SK-N-SH treated with all-trans-retinoic acid at 6 μM for 48 hours (cell line): Measurements from ENCODE around the gene ACADL.

Experiments used
- PPARA ChIP-seq: fragments of 250-450 bp; sonication (Bioruptor Pico); IDR thresholded peaks from 2 replicates; pipeline ENCODE4 v1.5.0; 2020; ENCODE audit warnings: mild to moderate bottlenecking, borderline replicate concordance
- RARB ChIP-seq: fragments of 250-450 bp; sonication (Bioruptor Pico); IDR thresholded peaks from 2 replicates; pipeline ENCODE4 v1.8.0; 2021; ENCODE audit warnings: mild to moderate bottlenecking, moderate library complexity
- ZFP3 ChIP-seq: fragments of 250-450 bp; sonication (Bioruptor Pico); IDR thresholded peaks from 2 replicates; pipeline ENCODE4 v1.5.0; 2020; ENCODE audit warnings: mild to moderate bottlenecking, moderate library complexity
- ZFP30 ChIP-seq: fragments of 450-650 bp; formaldehyde crosslinking; IDR thresholded peaks from 2 replicates; pipeline ENCODE4 v1.5.0; 2022; ENCODE audit warnings: mild to moderate bottlenecking, moderate library complexity
- ZNF70 ChIP-seq: fragments of 450-650 bp; formaldehyde crosslinking; IDR thresholded peaks from 2 replicates; pipeline ENCODE4 v1.5.0; 2020; ENCODE audit warnings: mild to moderate bottlenecking, moderate library complexity
- TF ChIP-seq, protein P1 (sequence below): fragments of 250-450 bp; sonication (Bioruptor Pico); IDR thresholded peaks from 2 replicates; pipeline ENCODE4 v1.5.1; 2020; ENCODE audit warnings: low read depth, mild to moderate bottlenecking, moderate library complexity
- TF ChIP-seq, protein P2 (sequence below): fragments of 250-450 bp; sonication (Bioruptor Pico); IDR thresholded peaks from 2 replicates; pipeline ENCODE4 v1.8.0; 2020; ENCODE audit warnings: mild to moderate bottlenecking, moderate library complexity, borderline replicate concordance
- TF ChIP-seq, protein P3 (sequence below): fragments of 250-450 bp; sonication (Bioruptor Pico); IDR thresholded peaks from 2 replicates; pipeline ENCODE4 v1.8.0; 2021; ENCODE audit warnings: low read depth, mild to moderate bottlenecking, moderate library complexity, borderline replicate concordance

DNA sequence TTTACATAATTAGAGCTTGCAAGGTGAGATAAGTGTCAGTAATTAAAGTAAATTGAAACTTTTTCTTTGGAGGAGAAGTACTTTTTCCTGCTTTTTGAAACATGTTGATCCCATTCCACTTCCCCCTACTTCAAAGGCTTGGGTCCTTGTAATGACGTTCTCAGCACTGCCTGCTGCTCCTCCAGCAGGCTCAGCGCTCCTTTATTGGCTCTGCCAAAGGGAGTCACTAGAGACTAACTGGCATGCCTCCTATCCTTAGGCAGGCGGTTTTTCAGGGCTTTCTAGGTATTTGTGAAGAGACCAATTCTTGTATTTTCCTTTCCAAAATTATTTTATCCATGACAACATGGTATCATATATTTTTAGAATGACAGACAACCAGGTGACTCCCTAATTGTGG, 43.9 kb upstream of the ACADL start:
- TF ChIP-seq, protein P1, sequence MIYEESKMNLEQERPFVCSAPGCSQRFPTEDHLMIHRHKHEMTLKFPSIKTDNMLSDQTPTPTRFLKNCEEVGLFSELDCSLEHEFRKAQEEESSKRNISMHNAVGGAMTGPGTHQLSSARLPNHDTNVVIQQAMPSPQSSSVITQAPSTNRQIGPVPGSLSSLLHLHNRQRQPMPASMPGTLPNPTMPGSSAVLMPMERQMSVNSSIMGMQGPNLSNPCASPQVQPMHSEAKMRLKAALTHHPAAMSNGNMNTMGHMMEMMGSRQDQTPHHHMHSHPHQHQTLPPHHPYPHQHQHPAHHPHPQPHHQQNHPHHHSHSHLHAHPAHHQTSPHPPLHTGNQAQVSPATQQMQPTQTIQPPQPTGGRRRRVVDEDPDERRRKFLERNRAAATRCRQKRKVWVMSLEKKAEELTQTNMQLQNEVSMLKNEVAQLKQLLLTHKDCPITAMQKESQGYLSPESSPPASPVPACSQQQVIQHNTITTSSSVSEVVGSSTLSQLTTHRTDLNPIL = no peak
- TF ChIP-seq RARB (CRISPR knock-in tag) (no peak), ZNF70 (no peak), PPARA (CRISPR knock-in tag) (no peak), ZFP30 (CRISPR knock-in tag) (no peak), ZFP3 (no peak)
- TF ChIP-seq, protein P2, sequence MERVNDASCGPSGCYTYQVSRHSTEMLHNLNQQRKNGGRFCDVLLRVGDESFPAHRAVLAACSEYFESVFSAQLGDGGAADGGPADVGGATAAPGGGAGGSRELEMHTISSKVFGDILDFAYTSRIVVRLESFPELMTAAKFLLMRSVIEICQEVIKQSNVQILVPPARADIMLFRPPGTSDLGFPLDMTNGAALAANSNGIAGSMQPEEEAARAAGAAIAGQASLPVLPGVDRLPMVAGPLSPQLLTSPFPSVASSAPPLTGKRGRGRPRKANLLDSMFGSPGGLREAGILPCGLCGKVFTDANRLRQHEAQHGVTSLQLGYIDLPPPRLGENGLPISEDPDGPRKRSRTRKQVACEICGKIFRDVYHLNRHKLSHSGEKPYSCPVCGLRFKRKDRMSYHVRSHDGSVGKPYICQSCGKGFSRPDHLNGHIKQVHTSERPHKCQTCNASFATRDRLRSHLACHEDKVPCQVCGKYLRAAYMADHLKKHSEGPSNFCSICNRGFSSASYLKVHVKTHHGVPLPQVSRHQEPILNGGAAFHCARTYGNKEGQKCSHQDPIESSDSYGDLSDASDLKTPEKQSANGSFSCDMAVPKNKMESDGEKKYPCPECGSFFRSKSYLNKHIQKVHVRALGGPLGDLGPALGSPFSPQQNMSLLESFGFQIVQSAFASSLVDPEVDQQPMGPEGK (CRISPR knock-in tag) = no peak
- TF ChIP-seq, protein P3, sequence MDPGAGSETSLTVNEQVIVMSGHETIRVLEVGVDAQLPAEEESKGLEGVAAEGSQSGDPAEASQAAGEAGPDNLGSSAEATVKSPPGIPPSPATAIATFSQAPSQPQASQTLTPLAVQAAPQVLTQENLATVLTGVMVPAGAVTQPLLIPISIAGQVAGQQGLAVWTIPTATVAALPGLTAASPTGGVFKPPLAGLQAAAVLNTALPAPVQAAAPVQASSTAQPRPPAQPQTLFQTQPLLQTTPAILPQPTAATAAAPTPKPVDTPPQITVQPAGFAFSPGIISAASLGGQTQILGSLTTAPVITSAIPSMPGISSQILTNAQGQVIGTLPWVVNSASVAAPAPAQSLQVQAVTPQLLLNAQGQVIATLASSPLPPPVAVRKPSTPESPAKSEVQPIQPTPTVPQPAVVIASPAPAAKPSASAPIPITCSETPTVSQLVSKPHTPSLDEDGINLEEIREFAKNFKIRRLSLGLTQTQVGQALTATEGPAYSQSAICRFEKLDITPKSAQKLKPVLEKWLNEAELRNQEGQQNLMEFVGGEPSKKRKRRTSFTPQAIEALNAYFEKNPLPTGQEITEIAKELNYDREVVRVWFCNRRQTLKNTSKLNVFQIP = no peak
